Raji (cell line): ENCODE measurements around the gene SLC19A1.

Experiments
- POLR2A ChIP-seq: IDR thresholded peaks from 2 replicates; pipeline ENCODE4 v1.6.1; 2011; ENCODE audit warnings: low read depth, low read length, control low read depth; ENCODE audit not compliant: insufficient read depth

Gene SLC19A1

DNA sequence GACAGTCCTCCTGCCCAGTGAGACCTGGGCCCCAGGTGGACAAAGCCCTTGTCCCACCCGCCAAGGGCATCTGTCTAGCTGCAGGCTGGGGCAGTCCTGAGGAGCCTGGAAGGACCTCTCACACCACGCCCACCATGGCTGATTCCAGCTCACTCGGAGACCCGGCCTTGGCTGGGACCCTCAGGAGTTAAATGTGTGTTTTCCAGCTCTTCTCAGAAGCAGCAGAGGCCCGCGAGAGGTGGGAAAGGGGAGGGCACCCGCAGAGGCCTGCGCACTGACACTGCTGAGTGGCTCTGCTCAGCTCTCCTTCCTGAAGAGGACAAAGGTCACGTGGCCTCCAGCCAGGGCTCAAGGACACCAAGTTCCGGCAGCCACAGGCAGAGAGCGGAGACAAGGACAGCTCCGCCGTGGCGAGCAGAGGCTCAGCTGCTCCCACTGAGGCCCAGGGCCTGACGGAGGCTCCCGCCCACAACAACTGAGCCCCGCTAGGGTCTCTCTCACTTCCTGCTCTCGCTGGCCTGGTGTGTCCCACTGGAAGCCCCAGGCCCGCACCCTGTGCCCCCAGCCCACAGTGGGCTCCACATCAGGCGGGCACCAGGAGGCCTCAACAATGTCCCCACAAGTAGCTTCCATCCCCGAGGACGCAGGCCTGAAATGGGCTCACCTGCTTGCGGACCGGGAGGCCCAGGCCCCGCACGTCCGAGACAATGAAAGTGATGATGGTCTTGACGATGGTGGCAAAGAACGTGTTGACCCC is 16.9 kb downstream of the SLC19A1 start:
- no peak for TF ChIP-seq POLR2A

DNA sequence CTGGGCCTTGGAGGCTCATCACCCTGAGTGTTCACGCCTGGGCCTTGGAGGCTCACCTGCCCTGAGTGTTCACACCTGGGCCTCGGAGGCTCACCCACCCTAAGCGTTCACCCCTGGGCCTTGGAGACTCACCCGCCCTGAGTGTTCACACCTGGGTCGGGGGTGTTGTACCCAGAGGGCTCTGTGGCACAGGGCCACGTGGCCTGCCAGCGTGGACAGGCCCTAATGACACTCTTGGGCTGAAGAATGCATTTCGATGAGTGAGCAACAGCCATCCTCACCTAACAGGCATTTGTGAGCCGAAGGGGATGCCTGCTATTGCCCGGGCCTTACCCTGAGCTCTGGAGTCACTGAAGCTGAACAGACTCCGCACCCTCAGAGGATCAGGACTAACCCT is 17.5 kb downstream of the SLC19A1 start:
- no peak for TF ChIP-seq POLR2A

DNA sequence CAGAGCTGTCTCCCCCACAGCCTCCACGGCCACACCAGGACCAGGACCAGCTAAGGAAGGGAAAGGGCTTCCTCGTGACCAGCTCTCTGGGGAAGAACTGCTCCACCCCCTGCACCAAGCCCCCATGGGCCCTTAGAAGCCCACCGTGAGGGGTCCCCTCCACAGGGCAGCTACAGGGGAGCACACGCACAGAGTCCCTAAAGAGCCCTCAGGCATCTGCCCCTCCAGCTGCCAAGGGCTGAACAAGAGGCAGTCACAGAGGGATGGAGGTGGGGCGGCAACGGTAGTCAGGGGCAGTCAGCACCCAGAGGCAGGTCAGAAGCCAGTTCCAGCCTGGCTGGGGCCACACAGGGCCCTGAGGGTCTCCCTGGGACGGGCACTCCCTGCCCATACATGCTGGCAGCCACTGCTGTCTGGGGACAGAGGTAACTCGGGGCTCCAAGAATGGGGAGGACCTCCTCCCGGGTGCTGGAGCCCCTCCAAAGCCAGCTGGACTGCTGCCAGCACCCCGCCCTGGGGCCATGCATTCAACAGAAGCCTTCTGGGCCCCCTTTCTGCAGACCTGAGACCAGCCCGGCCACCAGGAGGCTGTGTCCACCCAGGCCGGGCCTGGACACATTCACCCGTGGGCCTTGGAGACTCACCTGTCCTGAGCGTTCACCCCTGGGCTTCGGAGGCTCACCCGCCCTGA is 18.7 kb downstream of the SLC19A1 start:
- TF ChIP-seq POLR2A = no peak

DNA sequence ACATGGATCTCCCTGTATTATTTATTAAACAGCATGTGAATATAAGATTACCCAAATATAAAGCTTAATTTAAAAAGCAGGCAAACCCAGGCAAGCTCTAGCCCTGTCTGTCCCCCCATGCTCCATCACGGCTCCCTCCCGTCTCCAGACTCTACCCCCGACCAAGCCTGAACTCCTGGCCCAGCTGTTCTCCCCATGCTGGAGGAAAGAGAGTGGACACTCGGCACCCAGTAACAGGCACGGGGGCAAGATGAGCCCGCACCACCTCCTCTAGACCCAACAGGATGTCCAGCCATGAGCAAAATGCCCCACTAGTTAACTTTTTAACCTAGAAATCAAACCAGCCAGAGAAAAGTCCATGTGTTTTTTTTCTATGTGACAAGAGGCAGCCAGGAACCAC is 19.3 kb downstream of the SLC19A1 start:
- TF ChIP-seq POLR2A = no peak

DNA sequence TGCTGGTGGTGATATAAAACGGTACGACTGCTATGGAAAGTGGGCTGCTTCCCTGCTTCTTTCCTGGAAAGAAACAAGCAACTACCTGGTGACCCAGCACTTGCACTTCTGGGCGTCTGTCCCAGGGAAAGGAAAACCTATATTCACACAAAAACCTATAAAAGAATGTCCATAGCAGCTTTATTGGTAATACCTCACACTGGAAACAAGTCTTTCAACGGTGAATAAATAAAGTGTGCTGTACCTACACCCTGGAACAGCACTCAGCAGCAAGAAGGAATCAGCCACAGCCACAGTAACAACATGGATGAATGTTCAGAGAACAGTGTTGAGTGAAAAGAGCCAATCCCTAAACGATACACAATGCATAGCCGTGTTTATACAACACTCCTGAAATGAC is 19.9 kb downstream of the SLC19A1 start:
- TF ChIP-seq POLR2A = no peak

DNA sequence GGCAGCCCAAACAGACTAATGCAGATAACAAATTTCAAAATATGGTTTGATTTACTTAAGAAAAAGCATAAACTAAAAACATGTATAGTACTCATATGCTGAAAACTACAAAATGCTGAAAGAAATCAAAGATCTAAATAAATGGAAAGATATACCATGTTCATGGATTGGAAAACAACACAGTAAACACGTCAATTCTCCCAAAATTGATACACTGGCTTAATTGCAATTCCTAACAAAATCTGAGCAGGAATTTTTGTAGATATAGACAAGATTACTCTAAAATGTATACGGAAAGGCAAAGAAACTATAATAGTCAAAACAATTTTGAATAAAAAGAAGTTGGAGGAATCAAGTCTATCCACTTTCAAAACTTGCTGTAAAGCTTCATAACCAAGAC is 21.0 kb downstream of the SLC19A1 start:
- TF ChIP-seq POLR2A = no peak

DNA sequence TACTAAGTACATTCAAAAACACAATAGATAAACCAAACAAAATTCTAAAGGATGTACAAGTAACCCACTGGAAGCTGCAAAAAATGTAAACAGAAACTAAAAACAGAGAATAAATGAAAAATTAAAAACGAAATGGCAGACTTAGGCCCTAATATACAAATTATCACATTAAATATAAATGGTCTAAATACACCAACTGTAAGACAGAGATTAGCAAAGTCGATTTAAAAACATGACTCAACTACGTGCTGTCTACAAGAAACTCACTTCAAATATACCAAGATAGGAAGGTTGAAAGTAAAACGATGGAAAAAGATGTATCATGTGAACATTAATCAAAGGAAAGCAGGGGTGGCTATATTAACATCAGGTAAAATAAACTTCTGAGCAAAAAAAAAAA is 23.1 kb downstream of the SLC19A1 start:
- no peak for TF ChIP-seq POLR2A

DNA sequence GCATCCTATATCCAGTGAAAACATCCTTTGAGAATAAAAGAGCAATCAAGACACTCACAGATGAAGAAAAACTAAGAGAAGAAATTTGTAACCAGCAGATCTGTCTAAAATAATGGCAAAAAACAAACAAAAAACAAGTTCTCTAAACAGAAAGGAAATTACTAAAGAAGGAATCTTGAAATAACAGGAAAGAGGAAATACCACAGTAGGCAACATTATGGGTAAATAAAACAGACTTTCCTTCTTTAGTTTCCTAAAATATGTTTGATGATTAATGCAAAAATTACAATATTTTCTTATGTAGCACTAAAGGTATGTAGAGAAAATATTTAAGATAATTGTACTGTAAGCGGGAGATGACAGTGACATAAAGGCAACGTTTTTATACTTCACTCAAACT is 23.5 kb downstream of the SLC19A1 start:
- TF ChIP-seq POLR2A = no peak

DNA sequence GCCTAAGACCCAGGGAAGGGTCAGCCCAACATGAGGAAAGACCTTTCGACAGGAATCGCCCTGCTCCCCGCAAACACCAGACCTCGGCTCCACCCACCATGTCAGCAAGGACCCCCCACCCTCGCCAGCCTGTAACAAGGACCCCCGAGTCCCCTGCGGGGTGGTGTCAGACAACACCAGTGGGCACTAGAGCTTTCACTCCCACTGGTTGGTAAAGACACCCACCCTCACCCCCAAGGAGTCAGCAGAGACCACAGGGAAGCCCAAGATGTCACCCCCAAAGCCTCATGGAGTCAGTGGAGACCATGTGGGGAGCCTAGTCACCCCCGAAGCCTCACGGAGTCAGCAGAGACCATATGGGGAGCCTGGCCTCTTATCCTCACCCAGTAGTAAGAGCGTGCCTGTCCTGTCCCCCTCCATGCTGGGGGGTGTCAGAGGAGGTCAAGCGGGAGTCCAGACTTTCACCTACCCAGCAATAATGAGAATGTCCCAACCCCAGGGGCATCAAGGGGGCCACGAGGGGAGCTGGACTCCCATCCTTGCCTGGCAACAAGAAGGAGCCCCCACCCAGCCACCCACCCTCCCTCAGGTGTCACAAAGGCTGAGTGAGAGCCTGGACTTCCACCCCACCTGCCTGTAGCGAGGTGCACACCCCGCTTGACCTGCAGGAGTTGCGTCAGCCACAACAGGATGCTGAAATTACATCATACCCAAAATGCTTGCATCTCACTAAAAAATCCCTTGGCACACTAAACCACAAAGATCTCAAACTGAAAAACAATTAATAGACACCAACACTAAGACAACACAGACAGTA is 24.8 kb downstream of the SLC19A1 start:
- TF ChIP-seq POLR2A = no peak

DNA sequence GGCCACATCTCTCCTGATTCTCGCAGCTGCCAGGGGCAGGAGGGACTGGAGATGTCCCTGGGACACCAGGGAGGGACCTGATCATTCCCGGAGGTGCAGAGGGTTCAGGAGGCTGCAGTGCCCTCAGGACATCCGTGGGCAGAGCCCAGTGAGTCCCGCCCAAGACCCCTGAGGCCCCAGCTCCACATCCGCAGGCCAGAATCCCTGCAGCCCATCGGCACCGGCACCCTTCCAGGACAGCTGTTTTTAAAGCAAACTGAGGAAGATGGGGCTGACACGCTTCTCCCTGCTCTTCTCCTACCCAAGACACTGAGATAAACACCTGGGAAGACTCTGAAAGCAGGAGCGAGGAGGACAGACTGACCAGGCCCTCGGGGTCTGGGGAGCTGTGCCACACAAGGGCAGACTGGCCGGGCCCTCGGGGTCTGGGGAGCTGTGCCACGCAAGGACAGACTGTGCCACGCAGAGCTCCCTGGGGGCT is 25.5 kb downstream of the SLC19A1 start:
- TF ChIP-seq POLR2A = no peak

DNA sequence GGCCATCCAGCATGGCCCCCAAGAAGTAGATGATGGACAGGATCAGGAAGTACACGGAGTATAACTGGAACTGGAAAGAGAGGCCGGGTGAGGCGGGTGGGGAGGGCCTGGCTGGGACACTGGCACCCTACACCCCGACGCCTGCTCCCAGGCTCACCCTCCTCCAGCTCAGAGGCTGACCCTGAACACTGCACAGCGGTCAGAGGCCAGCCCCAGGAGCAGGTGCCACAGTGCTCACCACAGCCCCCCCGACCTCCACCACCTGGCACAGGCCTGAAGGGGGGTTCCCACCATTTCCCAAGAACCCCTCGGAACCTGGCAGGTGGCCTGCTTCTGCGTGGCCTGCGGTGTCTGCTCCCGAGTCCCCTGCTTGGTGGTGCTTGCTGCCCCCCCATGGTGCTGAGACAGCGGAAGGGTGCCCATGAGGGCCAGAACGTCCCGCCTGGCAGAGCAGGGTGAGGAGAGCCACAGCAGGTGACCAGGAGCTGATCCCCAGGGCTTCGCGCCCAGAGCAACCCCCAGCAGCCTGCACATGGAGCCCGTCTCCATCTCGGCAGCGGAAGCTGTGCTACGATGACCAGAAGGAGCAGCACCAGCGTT is 26.1 kb downstream of the SLC19A1 start:
- no peak for TF ChIP-seq POLR2A

DNA sequence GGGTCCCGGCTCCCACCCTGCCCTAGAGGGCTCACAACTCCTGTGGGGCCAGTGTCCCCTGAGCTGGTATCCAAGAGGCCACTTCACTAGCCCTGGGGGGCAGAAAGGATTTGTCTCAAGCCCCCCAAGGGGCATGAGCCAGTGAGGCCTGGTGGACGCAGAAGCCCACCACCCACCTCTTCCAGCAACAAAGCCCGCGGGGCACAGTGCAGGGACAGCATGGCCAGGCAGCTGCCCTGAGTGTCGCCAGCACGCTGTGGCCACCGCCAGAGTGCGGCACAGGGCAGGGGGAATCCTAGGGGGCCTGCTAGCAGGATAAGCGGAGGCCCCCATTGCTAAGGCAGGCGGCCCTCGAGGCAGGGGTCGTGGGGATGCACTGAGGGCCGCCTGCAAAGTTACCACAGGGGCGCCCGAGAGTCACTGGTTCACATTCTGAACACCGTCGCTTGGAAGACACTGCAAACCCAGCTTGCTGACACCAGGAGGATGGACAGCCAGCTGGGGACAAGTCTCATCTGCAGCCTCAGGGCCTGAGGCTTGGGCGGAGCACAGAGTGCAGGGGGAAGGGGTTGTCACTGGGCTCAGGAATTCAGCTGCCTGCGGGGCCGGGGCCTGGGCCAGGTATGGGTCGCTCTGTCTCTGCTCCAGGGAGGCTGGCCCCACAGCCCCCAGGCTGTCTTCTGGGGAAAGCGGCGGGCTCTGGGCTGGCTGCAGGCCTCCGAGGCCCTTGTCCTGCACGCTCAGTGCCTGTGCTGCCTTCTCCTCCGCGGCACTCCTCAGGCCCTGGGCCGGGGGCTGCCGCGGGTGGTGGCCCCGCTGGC is 26.8 kb downstream of the SLC19A1 start:
- TF ChIP-seq POLR2A = no peak

DNA sequence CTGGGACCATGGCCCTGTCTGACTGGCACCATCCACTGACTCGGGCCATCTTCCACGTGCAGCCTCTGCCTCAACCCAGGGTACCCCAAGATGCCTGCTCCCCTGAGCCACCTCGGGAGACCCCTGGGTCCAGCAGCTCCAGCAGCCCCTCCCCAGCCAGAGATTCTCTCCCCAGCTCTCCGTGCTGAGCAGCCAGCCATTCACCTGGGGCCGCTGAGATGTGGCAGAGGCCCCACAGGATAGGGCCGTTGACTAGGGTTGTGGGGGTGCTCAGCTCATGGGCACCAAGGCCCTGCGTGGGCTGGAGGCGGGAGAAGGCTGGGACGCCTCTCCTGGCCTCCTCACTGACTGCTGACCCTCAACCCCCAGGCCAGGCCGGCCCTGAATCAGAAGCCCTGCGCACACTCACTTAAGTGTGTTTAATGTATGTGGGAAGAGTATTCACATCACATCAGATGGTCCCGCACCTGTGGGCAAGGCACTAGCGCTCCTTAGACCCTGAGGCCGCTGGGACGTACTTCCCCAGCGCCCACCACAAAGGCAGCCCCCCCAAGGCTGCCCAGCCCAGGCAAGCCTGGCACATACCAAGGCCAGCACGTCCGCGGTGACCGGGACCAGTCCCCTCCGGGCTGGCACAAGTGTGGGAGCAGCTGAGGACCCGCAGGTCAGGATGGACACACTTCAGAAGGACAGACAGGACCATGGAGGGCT is 27.8 kb downstream of the SLC19A1 start:
- TF ChIP-seq POLR2A = no peak

DNA sequence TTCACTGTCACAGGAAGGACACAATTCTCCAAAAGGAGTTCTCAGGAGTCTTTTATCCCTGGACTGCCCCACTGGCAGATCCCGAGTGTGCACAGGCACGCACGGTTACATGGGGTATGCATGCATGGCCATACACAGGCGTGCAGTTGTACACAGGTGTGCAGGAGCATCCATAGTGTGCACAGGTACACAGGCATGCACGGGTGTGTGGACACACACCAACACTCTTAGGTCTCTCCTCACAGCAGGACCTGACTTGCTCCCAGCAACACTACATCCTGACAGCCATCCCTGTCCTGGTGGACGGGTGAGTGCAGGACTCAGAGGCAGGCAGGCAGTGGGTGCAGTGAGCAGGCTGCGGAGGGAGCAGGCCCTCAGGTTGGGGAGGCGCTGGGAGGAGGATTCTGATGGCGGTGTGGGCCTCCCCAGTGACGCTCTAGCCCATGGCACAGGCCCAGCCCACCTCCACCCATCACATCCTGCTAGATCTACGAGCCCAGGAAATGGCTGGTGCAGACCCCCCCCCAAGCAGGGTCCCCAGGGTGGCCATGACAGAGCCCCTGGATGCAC is 28.4 kb downstream of the SLC19A1 start:
- no peak for TF ChIP-seq POLR2A
